Measurements from ENCODE around the gene ARL4A.
A peak's percentile ranks its signal among the peaks of the same experiment; 100 is the strongest.

ARL4A gene

DNA sequence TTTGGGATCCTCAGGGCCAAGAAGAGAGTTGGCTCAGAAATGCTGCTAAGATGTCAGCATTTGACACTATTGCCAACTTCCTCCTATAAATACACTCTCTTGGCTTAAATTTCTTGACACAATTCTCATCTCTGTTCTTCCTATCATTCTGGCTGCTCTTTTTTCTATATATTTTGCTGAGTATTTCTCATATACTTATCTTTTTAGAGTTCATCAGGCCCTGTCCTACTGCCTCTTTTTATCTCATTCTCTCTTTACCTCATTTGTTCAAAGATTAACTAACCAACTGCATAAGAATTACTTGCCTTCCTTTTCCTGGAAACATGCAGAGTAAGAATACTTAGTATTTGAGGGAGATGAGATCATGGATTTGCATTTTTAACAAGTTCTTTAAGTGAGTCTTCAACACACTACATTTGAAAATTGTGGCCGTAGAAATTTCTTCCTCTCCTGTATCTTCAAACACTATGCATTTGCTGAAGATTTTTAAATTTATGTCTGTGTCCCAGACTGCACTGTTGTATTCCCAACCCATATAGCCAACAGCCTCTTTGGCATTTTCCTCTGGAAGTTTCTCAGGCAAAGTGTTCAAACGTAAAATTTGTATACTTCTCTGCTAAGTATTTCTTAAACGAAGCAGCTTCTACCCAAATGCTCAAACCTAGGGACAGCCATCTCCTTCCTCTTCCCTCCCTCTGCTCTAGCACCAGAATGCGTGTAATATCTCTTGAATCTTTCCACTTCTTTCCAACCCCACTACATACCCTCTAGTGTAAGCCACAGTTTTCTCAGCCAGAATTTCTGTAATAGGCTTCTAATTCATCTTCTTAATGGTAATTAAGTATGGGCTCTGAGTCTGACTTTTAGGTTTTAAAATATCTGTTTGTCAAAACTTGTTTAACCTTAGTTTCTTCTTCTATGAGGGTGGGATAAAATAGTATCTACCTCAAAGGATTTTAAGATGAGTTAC, 35.5 kb downstream of the ARL4A start:
- Histone ChIP-seq H2AK5ac (ENCODE audit: low read length) (no peak overlapping the region), H3K79me2 (ENCODE audit: control insufficient read depth, insufficient read depth, low read length, poor library complexity) (no peaks in the 10 kb centered on the region), H2BK12ac (ENCODE audit: low read length) (no peak overlapping the region), H3K4me1 (ENCODE audit: control insufficient read depth in 1 of 2, insufficient read depth in 2 of 2, low read length in 2 of 2) (no peaks in the 10 kb centered on the region), H3K4ac (ENCODE audit: low read depth, low read length) (no peak overlapping the region), H3K79me1 (ENCODE audit: low read length) (no peaks in the 10 kb centered on the region), H3K4me3 (ENCODE audit: low read depth, low read length) (no peak overlapping the region), H4K8ac (ENCODE audit: low read depth, low read length) (no peak overlapping the region), H3K4me2 (ENCODE audit: low read length) (no peak overlapping the region), H3K9ac (ENCODE audit: low read length) (no peak overlapping the region), H4K91ac (ENCODE audit: low read depth, low read length) (no peak overlapping the region), H3K27ac (ENCODE audit: low read depth, low read length) (no peak overlapping the region), H3K36me3 (ENCODE audit: control insufficient read depth in 1 of 2, insufficient read depth in 2 of 2, low read length in 2 of 2) (no peaks in the 10 kb centered on the region), H2BK120ac (ENCODE audit: insufficient read depth, low read length, poor library complexity) (no peak overlapping the region), H3K27me3 (ENCODE audit: insufficient read depth, low read length) (no peaks in the 10 kb centered on the region), H3K18ac (ENCODE audit: low read length) (no peak overlapping the region), H3K23ac (ENCODE audit: low read length) (no peak overlapping the region), H2BK5ac (ENCODE audit: low read depth, low read length, poor library complexity) (no peak overlapping the region), H2AFZ (ENCODE audit: insufficient read depth, low read length, poor library complexity) (no peak overlapping the region), H3K14ac (ENCODE audit: low read length) (no peak overlapping the region), H3K9me3 (ENCODE audit: insufficient read depth, low read depth, low read length) (no peaks in the 10 kb centered on the region), H4K12ac (ENCODE audit: low read depth, low read length) (no peak overlapping the region)
- peak in 1 of 2 donors; percentile 25 for DNase-seq
- WGBS (ENCODE audit: extremely low coverage, insufficient coverage, insufficient read length): no CpG with 5 or more reads among the region's 4 CpGs

GRCh38 chr7:12725575-12726316, 38.3 kb downstream of the ARL4A start:
- H2BK120ac ChIP-seq (ENCODE audit: insufficient read depth, low read length, poor library complexity): no peak overlapping the region
- no peak overlapping the region for H3K9ac ChIP-seq (ENCODE audit: low read length)
- no peak overlapping the region for H3K23ac ChIP-seq (ENCODE audit: low read length)
- no peaks in the 10 kb centered on the region for H3K36me3 ChIP-seq (ENCODE audit: control insufficient read depth in 1 of 2, insufficient read depth in 2 of 2, low read length in 2 of 2)
- H3K27ac ChIP-seq (ENCODE audit: low read depth, low read length): no peak overlapping the region
- no peak overlapping the region for H3K18ac ChIP-seq (ENCODE audit: low read length)
- no peak overlapping the region for H2AK5ac ChIP-seq (ENCODE audit: low read length)
- no peak overlapping the region for H2BK5ac ChIP-seq (ENCODE audit: low read depth, low read length, poor library complexity)
- no peak overlapping the region for H3K4me2 ChIP-seq (ENCODE audit: low read length)
- no peak overlapping the region for H2BK12ac ChIP-seq (ENCODE audit: low read length)
- H2AFZ ChIP-seq (ENCODE audit: insufficient read depth, low read length, poor library complexity): no peak overlapping the region
- no peak overlapping the region for H4K8ac ChIP-seq (ENCODE audit: low read depth, low read length)
- no peak for DNase-seq
- no peaks in the 10 kb centered on the region for H3K79me1 ChIP-seq (ENCODE audit: low read length)
- H4K12ac ChIP-seq (ENCODE audit: low read depth, low read length): no peak overlapping the region
- H4K91ac ChIP-seq (ENCODE audit: low read depth, low read length): no peak overlapping the region
- H3K27me3 ChIP-seq (ENCODE audit: insufficient read depth, low read length): no peaks in the 10 kb centered on the region
- no peaks in the 10 kb centered on the region for H3K79me2 ChIP-seq (ENCODE audit: control insufficient read depth, insufficient read depth, low read length, poor library complexity)
- no peak overlapping the region for H3K4me3 ChIP-seq (ENCODE audit: low read depth, low read length)
- no peaks in the 10 kb centered on the region for H3K9me3 ChIP-seq (ENCODE audit: insufficient read depth, low read depth, low read length)
- peaks cover 0 to 2% of the 10 kb centered on the region in 2 experiments for H3K4me1 ChIP-seq (ENCODE audit: control insufficient read depth in 1 of 2, insufficient read depth in 2 of 2, low read length in 2 of 2)
- no peak overlapping the region for H3K4ac ChIP-seq (ENCODE audit: low read depth, low read length)
- no CpG with 5 or more reads among the region's 4 CpGs for WGBS (ENCODE audit: extremely low coverage, insufficient coverage, insufficient read length)
- H3K14ac ChIP-seq (ENCODE audit: low read length): no peak overlapping the region

GRCh38 chr7:12726908-12727307, 39.5 kb downstream of the ARL4A start:
- Histone ChIP-seq H3K27ac (ENCODE audit: low read depth, low read length) (no peak overlapping the region), H2BK12ac (ENCODE audit: low read length) (no peak overlapping the region), H3K27me3 (ENCODE audit: insufficient read depth, low read length) (no peaks in the 10 kb centered on the region), H3K79me1 (ENCODE audit: low read length) (no peaks in the 10 kb centered on the region), H3K9ac (ENCODE audit: low read length) (no peak overlapping the region), H2BK5ac (ENCODE audit: low read depth, low read length, poor library complexity) (no peak overlapping the region), H3K23ac (ENCODE audit: low read length) (no peak overlapping the region), H3K4me3 (ENCODE audit: low read depth, low read length) (no peak overlapping the region), H3K14ac (ENCODE audit: low read length) (no peak overlapping the region), H3K79me2 (ENCODE audit: control insufficient read depth, insufficient read depth, low read length, poor library complexity) (no peaks in the 10 kb centered on the region), H4K8ac (ENCODE audit: low read depth, low read length) (no peak overlapping the region), H3K4ac (ENCODE audit: low read depth, low read length) (no peak overlapping the region), H3K36me3 (ENCODE audit: control insufficient read depth in 1 of 2, insufficient read depth in 2 of 2, low read length in 2 of 2) (no peaks in the 10 kb centered on the region), H2BK120ac (ENCODE audit: insufficient read depth, low read length, poor library complexity) (no peak overlapping the region), H4K91ac (ENCODE audit: low read depth, low read length) (no peak overlapping the region), H3K4me2 (ENCODE audit: low read length) (no peak overlapping the region), H4K12ac (ENCODE audit: low read depth, low read length) (no peak overlapping the region), H2AFZ (ENCODE audit: insufficient read depth, low read length, poor library complexity) (no peak overlapping the region), H3K9me3 (ENCODE audit: insufficient read depth, low read depth, low read length) (no peaks in the 10 kb centered on the region), H3K18ac (ENCODE audit: low read length) (no peak overlapping the region), H3K4me1 (ENCODE audit: control insufficient read depth in 1 of 2, insufficient read depth in 2 of 2, low read length in 2 of 2) (peaks cover 0 to 2% of the 10 kb centered on the region in 2 experiments), H2AK5ac (ENCODE audit: low read length) (no peak overlapping the region)
- no peak for DNase-seq
- no CpG with 5 or more reads among the region's 2 CpGs for WGBS (ENCODE audit: extremely low coverage, insufficient coverage, insufficient read length)

- peaks cover 0 to 2% of the 10 kb centered on the region in 2 experiments for H3K4me1 ChIP-seq (ENCODE audit: control insufficient read depth in 1 of 2, insufficient read depth in 2 of 2, low read length in 2 of 2)
- H3K4me2 ChIP-seq (ENCODE audit: low read length): no peak overlapping the region
- no peak overlapping the region for H4K12ac ChIP-seq (ENCODE audit: low read depth, low read length)
- DNase-seq: no peak
- H3K4me3 ChIP-seq (ENCODE audit: low read depth, low read length): no peak overlapping the region
- H4K91ac ChIP-seq (ENCODE audit: low read depth, low read length): no peak overlapping the region
- no peak overlapping the region for H3K23ac ChIP-seq (ENCODE audit: low read length)
- no peak overlapping the region for H4K8ac ChIP-seq (ENCODE audit: low read depth, low read length)
- H2BK12ac ChIP-seq (ENCODE audit: low read length): no peak overlapping the region
- H3K9ac ChIP-seq (ENCODE audit: low read length): no peak overlapping the region
- no peaks in the 10 kb centered on the region for H3K27me3 ChIP-seq (ENCODE audit: insufficient read depth, low read length)
- WGBS (ENCODE audit: extremely low coverage, insufficient coverage, insufficient read length): no CpG with 5 or more reads among the region's 8 CpGs
- H3K18ac ChIP-seq (ENCODE audit: low read length): no peak overlapping the region
- no peak overlapping the region for H2BK5ac ChIP-seq (ENCODE audit: low read depth, low read length, poor library complexity)
- H2AFZ ChIP-seq (ENCODE audit: insufficient read depth, low read length, poor library complexity): no peak overlapping the region
- H2BK120ac ChIP-seq (ENCODE audit: insufficient read depth, low read length, poor library complexity): no peak overlapping the region
- H3K79me1 ChIP-seq (ENCODE audit: low read length): no peaks in the 10 kb centered on the region
- no peaks in the 10 kb centered on the region for H3K79me2 ChIP-seq (ENCODE audit: control insufficient read depth, insufficient read depth, low read length, poor library complexity)
- no peak overlapping the region for H3K14ac ChIP-seq (ENCODE audit: low read length)
- H3K9me3 ChIP-seq (ENCODE audit: insufficient read depth, low read depth, low read length): no peaks in the 10 kb centered on the region
- H3K36me3 ChIP-seq (ENCODE audit: control insufficient read depth in 1 of 2, insufficient read depth in 2 of 2, low read length in 2 of 2): no peaks in the 10 kb centered on the region
- no peak overlapping the region for H3K4ac ChIP-seq (ENCODE audit: low read depth, low read length)
- no peak overlapping the region for H3K27ac ChIP-seq (ENCODE audit: low read depth, low read length)
- H2AK5ac ChIP-seq (ENCODE audit: low read length): no peak overlapping the region
These were observed 40.2 kb downstream of the ARL4A start for GRCh38 chr7:12727455-12728191.
